ENCODE results near the gene TGM3.

DNA sequence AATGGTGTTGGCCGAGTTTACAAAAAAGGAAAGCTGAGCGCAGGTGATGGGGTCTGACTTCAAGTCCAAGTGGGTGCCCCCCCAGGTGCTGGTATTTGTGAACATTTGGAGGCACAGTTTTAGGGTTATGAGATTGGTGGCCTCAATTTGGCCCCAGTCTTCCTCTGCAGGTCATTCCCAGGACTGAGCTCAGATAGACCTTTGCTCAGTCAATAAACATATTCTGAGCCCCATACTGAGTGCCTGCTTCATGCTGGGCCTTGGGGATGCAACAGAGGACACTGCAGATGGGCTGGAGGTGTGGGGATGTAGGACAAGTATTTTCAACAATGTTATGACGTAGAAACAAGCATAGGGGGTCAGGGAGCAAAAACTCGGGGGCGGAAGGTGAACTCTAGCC lies 33.5 kb downstream of the TGM3 start:
- TF ChIP-seq POLR2AphosphoS5 (IDR thresholded peaks at IDR 0.05) (no peak), EP300 (IDR thresholded peaks at IDR 0.05) (no peak)
- TF ChIP-seq, protein P1, sequence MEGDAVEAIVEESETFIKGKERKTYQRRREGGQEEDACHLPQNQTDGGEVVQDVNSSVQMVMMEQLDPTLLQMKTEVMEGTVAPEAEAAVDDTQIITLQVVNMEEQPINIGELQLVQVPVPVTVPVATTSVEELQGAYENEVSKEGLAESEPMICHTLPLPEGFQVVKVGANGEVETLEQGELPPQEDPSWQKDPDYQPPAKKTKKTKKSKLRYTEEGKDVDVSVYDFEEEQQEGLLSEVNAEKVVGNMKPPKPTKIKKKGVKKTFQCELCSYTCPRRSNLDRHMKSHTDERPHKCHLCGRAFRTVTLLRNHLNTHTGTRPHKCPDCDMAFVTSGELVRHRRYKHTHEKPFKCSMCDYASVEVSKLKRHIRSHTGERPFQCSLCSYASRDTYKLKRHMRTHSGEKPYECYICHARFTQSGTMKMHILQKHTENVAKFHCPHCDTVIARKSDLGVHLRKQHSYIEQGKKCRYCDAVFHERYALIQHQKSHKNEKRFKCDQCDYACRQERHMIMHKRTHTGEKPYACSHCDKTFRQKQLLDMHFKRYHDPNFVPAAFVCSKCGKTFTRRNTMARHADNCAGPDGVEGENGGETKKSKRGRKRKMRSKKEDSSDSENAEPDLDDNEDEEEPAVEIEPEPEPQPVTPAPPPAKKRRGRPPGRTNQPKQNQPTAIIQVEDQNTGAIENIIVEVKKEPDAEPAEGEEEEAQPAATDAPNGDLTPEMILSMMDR (IDR thresholded peaks at IDR 0.05) = no peak
